K562 treated with DMSO at 1 percent for 48 hours (cell line): ENCODE results near the gene CFAP107. TPM values are rescaled to one million over a fixed set of nuclear protein-coding genes. Genes with fewer than 3 reads are reported as not detected.

Experiments
- total RNA-seq: library from RNA; unstranded; fragments of 300-600 nt; gene quantifications from 2 replicates; pipeline ENCODE4 v1.2.3, GENCODE V29; 2022; ENCODE audit warnings: low replicate concordance; ENCODE audit errors: extremely low read depth

Gene CFAP107, protein sequence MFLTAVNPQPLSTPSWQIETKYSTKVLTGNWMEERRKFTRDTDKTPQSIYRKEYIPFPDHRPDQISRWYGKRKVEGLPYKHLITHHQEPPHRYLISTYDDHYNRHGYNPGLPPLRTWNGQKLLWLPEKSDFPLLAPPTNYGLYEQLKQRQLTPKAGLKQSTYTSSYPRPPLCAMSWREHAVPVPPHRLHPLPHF
- not detected in 2 replicates for total RNA-seq

DNA sequence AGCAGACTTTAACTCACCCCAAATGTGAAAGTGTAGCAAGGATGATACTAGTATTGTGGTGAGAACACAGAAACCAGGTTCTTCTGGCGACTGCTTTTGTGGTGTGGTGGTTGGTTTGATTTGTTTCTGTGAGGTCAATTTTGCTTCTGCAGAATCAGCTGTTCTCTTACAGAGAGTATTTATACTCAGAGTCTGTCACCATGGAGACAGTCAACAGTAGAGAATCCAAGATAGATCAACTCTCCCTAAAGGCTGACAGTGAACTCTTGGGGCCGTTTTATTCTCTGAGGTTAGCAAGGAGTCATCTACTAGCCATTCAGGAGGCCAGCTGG lies at the start of gene CFAP107:
Gene CFAP107, plus strand, starts transcription at position 209 of the 332 bp plus-strand sequence. CDS start 231 bp downstream, outside the sequence.

DNA sequence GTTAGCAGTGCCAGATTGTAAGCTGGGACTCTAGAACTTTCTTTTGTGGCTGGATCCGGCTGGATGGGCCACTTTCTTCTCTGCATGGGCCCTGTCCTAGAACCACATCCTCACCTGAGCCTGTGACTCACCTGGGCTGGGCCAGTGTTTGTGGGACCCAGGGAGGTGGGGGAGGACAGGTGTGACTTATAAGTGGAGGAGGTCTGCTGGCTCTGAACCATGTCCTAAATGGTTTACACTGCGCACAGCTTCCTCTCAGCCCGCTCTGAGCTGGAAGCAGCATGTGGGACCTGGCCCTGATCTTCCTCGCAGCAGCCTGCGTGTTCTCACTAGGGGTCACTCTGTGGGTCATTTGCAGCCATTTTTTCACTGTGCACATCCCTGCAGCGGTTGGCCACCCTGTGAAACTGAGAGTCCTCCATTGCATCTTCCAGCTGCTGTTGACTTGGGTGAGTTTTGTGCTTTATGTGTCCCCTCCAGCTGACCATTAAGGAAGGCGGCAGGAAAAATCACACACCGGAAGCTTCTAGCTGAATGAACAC lies 30.0 kb upstream of the CFAP107 start, which contains the start of gene AADACL3:
Gene AADACL3, plus strand, starts transcription at position 215 of the 542 bp plus-strand sequence. Its CDS starts 67 bp downstream, at position 282.

DNA sequence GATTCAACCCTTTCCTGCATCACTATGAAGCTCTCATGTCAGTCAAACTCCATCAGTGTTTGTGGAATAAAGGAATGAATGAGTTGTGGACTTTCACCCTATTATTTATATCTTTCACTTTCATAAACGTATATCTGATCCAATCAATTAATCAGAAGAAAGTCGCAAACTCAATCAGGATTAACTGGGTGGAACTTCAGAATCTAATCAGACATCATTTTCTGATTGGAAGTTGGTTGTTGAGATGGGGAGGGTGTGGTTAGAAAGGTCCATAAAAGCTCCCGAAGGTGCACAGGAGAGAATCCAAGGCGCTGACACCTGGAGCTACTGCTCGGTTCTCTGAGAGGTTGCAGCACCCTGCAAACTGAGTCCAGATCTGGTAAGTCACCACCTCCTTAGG lies 27.4 kb downstream of the CFAP107 start, which contains the start of gene PRAMEF12:
Gene PRAMEF12, plus strand, starts transcription at position 301 of the 400 bp plus-strand sequence. CDS start 1,130 bp downstream, outside the sequence.

DNA sequence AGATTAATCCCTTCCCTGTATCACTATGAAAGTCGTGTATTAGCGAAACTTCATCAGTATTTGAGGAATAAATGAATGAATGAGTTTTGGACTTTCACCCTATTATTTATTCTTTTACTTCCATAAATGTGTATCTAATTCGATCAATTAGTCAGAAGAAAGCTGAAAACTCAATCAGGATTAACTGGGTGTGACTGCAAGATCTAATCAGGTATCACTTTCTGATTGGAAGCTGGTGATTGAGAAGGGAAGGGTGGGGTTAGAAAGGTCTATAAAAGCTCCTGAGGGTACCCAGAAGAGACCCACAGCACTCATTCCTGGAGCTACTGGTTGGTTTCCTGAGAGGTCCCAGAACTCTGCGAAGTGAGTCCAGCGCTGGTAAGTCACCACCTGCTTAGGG lies 45.1 kb downstream of the CFAP107 start, which contains the start of gene PRAMEF1:
Gene PRAMEF1, plus strand, starts transcription at position 301 of the 400 bp plus-strand sequence. CDS start 1,831 bp downstream, outside the sequence.

Other genes with a start within 250 kb of the CFAP107 start
- not detected in 2 replicates for gene DHRS3, start 128.0 kb upstream of the CFAP107 start, total RNA-seq
- not detected in 2 replicates for gene AADACL4, start 102.1 kb upstream of the CFAP107 start, total RNA-seq
- not detected in 2 replicates for gene AADACL3, start 30.1 kb upstream of the CFAP107 start, total RNA-seq
- gene PRAMEF12, start 27.5 kb downstream of the CFAP107 start, total RNA-seq = not detected in 2 replicates
- not detected in 2 replicates for gene PRAMEF1, start 45.2 kb downstream of the CFAP107 start, total RNA-seq
- not detected in 2 replicates for gene PRAMEF11, start 85.2 kb downstream of the CFAP107 start, total RNA-seq
- gene HNRNPCL1, start 102.5 kb downstream of the CFAP107 start, total RNA-seq = not detected in 2 replicates
- gene PRAMEF2, start 110.9 kb downstream of the CFAP107 start, total RNA-seq = not detected in 2 replicates
- gene PRAMEF4, start 140.0 kb downstream of the CFAP107 start, total RNA-seq = not detected in 2 replicates
- not detected in 2 replicates for gene PRAMEF10, start 152.1 kb downstream of the CFAP107 start, total RNA-seq
- gene PRAMEF7, start 170.4 kb downstream of the CFAP107 start, total RNA-seq = not detected in 2 replicates
- gene PRAMEF6, start 201.4 kb downstream of the CFAP107 start, total RNA-seq = not detected in 2 replicates